Measurements from ENCODE around the gene SDC1.
A peak's percentile ranks its signal among the peaks of the same experiment; 100 is the strongest.
"Not testable (repeated sequence)": the region's sequence is repeated elsewhere in the genome, so short reads cannot be mapped to it uniquely, and the experiment has no call there.

SDC1 gene, protein sequence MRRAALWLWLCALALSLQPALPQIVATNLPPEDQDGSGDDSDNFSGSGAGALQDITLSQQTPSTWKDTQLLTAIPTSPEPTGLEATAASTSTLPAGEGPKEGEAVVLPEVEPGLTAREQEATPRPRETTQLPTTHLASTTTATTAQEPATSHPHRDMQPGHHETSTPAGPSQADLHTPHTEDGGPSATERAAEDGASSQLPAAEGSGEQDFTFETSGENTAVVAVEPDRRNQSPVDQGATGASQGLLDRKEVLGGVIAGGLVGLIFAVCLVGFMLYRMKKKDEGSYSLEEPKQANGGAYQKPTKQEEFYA

DNA sequence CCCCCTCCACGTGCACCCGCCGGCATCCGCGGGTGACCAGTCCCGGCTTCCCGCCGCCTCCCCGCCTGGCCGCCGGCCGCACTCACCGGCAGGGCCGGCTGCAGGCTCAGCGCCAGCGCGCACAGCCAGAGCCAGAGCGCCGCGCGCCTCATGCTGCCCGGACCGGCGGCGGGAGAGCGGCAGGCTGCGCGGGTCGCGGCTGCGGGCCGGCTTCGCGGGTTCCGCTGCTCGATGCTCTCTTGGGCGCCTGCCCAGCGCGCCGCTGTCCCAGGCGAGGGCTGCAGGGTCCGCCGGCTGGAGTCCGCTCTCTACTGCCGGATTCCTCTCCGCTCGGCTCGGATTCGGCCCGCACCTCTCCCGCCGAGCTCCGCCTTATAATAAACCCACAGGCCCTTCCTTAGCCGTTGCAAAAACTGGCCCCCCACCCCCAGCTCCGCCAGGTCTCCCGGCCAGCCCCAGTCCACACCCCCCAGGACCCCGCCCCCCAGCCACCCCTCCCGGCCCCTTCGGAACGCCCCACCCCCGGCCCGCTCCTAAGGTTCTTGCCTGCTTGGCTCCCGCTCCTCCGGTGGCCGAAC, at the start of gene SDC1:
Gene SDC1 (minus strand): TSS at position 415 of the 578 bp plus-strand sequence. CDS start 263 bp downstream, at position 152.
- peak within 1 kb of the TSS; percentile 79 to 98 (median 91) for H3K27ac ChIP-seq
- peak within 1 kb of the TSS; percentile 56 to 77 (median 64) for H3K4me3 ChIP-seq

DNA sequence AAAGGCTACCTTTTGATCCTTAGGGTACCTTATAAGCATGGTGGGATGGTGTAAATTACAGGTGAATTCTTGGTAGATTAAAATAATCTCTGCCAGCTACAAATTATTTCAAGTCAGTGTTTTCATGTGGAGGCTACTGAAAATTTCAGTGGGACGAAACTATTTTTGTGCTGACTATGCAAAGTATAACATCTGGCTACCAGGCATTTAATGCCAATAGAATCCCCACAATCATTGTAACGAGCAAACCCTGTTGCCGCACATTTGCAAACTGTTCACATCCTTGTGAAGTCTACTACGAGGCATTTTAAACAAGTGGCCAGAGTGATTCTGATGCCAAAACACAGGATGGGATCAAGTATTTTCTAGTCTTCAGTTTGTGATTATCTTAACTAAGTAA, 48.1 kb upstream of the SDC1 start:
- Histone ChIP-seq H3K4me3 (no peak overlapping the region), H3K27ac (no peak overlapping the region)

DNA sequence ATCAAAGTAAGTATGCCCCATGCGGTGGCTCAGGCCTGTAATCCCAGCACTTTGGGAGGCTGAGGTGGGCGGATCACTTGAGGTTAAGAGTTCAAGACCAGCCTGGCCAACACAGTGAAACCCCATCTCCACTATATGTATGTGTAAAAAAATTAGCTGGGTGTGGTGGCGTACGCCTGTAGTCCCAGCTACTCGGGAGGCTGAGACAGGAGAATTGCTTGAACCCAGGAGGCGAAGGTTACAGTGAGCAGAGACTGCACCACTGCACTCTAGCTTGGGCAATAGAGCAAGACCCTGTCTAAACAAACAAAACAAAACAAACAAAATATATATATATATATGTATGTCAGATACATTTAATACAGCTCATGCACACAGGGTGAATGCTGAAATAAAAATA, 43.4 kb upstream of the SDC1 start:
- H3K4me3 ChIP-seq, H3K27ac ChIP-seq: not testable (repeated sequence)

DNA sequence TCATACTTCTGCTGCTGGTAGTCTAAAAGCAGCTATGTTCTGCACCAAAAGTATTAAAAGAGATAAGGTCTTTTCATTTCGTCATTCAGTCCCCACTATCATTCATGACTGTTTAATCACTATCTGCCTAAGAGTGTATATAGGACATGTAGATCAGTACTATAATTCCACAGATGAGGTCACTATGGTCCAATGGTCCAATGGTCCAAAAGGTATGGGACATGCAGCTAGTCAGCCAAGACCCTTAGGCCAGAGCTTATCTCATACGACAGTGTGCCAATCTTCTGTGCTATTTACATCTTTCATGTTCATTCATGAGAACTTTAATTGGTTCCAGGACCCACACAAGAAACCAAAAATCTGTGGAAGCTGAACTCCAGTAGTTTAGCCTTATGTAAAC, 42.6 kb upstream of the SDC1 start:
- Histone ChIP-seq H3K27ac (no peak overlapping the region), H3K4me3 (no peak overlapping the region)

DNA sequence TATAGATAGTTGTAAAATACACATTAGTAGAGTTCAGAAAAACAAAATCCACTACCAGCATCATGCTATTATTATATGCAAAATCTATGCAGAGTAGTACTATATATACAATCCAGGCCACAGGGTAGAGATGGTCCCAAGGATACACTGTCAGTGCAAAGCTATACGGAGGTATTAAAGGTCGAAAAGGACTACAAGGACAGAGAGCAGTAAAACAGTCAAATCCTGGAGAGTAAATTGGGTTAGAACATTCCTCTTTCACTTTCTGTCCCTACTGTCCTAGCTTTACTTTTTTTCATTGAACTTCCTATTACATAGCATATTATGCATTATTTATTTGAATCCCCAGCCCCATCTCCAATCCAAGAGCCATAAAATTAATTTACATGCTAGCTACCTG, 39.7 kb upstream of the SDC1 start:
- no peak overlapping the region for H3K4me3 ChIP-seq
- no peak overlapping the region for H3K27ac ChIP-seq

DNA sequence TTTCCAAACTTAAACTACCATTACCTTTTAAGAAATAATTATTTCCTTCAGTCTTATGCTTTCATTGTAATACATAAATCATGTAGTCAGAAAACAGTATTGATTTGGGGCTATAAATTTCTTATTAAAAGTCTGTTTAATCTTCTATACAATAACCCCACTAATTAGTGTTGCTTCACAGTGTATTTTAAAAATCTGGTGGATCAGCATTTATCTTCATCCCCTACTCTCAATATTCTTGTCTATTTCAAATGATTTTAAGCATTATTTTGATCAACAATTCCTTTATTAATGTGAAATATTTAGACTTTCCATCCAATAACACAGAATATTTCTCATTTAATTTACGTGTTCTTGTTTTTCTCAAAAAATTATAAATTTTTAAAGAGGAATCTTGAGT, 32.5 kb upstream of the SDC1 start:
- no peak overlapping the region for H3K27ac ChIP-seq
- H3K4me3 ChIP-seq = no peak overlapping the region

DNA sequence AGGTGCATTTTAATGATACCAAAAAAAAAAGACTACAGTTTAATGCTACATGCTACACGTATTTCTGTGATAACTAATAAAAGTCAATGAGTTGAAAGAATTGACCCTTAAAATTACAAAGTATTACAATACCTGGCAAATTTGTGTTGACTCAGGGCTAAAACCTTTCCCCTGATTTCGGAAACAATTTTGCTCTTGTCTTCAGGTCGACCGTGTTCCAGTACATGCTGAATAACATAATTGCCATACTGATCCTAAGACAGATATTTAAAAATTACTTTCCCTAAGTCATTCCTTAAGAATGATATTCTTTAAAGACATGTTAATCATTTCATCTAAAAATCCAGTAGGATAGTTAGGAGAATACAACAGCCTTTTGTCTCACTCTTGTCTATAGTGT, 29.8 kb upstream of the SDC1 start:
- no peak overlapping the region for H3K4me3 ChIP-seq

DNA sequence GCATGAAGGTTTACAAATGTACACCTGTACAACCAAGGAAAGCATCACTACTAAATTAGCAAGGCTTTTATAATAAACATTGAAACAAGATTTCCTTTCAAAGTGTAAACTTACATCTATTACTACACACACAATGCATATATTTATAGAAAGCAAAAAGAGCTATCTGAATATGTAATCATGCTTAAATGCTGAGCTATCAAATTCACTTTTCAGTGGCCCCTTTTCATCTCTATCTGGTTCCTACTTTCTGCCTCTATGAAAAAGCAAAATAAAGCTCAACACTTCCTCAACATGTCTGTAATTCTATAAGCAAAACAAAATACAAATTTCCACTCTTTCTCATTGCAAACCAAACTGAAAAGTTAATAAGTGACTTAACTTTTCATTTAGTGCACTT, 25.5 kb upstream of the SDC1 start:
- Histone ChIP-seq H3K27ac (no peak overlapping the region), H3K4me3 (no peak overlapping the region)

More for the DNA sequence above, 29.8 kb upstream of the SDC1 start:
- H3K27ac ChIP-seq = no peak overlapping the region

DNA sequence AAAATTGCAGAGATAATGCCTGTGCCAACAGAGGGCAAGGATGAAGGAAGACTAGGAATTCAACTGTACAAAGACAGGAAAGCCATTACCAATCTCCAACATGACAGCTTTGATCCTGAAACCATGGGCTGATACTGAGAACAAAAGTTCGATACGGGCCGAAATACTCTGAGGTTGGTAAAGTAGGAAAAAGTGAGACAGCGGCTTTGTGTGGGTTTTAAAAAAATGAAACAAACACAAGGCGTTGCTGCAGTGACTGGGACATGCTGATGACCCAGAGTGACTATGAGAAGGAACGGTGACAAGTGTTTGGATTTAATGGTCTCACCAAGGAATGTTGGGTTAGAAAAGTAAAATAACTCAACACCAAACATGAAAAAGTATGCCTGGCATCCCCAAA, 24.2 kb upstream of the SDC1 start:
- H3K4me3 ChIP-seq = no peak overlapping the region
- H3K27ac ChIP-seq = no peak overlapping the region

DNA sequence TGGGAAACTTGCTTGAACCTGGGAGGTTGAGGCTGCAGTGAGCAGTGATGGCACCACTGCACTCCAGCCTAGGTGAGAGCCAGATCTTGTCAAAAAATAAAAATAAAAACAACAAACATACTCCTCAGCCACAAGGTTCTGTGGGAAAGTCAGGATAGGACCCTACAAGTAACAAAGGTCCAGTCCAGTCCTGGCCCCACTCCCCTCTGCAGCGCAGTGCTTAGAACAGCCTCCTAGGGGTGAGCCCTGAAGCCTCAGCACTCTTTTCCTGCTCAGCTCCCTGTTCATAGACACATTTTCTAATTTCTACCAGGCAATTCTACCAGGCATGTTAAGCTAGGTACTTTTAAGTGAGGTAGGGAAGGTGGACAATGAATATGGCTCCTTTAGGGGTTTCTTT, 22.2 kb upstream of the SDC1 start:
- H3K27ac ChIP-seq = no peak overlapping the region
- H3K4me3 ChIP-seq = no peak overlapping the region

DNA sequence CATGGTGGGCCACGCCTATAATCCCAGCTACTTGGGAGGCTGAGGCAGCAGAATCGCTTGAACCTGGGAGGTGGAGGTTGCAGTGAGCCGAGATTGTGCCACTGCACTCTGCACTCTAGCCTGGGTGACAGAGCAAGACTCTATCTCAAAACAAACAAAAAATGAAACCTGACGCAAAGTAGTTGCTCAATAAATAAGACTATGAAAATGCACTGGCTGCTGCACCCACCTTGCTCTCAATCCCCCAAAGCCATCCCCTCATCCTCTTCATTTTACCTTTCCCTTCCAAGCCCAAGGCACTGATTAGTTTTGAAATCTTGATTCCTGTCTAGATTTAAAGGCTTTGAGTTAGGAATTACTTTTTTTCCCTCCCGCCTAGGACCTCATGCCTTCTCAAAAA, 18.7 kb upstream of the SDC1 start:
- not testable (repeated sequence) for H3K4me3 ChIP-seq, H3K27ac ChIP-seq

DNA sequence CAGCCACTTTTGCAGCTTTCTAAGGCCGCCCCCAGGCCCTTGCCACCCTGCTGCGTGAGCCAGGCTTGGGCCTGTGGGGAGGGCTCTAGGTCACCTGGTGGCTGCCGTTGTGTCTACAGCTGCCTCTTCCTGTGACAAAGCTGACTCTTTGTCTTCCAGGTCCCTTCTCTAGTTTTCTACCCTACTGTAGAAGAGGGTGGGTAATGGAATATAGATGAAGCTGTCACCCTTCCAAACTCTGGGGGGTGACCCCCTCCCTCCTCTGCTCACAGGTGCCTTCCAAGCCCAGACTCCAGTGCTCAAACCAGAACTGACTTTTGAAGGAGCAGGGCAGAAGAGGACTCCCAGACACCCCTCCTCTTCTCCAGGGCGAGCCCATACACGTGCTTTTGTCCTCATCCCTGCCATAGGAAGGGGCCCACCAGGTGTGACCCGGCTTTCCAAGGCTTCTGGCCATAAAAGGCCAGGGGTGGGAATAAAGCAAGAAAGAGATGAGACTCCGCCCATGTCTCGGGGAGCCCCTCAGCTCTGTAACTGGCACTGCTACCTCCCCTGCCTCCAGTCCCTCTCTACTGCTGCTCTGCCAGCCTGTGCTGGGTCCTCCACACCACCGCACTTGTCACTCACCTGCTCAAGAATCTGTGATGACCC, 17.9 kb upstream of the SDC1 start:
- Histone ChIP-seq H3K27ac (no peak overlapping the region), H3K4me3 (no peak overlapping the region)

DNA sequence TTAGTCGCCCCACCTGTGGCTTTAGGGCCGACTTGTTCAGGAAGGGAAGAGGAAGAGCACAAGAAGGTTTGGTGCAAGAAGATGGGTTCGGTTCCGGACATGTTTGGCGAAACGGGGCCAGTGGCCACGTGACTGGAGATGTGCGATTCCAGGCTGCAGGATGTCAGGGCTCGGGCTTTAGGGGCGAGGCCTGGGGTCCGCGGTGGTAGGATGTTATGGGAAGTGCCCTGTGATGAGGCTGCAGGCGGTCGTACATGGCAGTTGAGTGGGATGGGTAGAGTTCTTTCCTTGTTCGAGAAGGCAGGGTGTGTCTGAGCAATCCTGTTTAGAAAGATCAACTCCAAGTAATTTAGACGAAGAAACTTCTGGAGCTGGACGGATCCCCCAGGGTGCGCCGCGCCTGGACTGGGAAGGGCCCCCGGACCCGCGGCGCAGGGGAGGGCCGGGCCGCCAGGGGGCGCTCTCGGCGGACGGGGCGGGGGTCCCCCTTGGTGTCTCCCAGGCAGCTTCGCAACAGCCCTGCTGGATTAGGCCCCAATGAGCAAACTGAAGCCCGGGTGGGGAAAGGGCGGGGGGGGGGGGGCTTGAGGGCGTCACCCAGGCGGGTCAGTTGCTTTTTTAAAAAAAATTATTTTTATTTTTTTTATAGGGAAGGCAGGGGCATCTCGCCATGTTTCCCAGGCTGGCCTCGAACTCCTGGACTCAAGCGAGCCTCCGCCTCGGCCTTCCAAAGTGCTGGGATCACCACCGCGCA, 17.2 kb upstream of the SDC1 start:
- Histone ChIP-seq H3K27ac (no peak overlapping the region), H3K4me3 (no peak overlapping the region)

DNA sequence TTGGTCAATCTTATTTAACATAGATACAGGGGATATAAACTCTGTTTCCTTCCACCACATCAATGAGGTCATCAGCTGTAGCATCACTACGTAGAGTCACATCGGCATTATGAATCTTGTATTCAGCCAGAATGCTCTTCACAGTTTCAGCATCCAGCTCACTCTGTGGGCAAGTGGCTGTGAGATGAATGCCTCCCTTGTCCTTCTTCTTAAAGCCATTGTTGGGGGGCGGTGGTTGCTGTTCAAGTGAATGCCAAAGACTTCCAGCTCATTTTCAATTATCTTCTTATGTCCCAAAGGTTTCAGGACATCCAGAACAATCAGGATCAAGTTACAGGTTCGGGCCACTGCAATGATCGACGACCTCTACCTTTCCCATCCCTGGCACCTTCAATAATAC, 15.4 kb upstream of the SDC1 start:
- H3K27ac ChIP-seq, H3K4me3 ChIP-seq: not testable (repeated sequence)

DNA sequence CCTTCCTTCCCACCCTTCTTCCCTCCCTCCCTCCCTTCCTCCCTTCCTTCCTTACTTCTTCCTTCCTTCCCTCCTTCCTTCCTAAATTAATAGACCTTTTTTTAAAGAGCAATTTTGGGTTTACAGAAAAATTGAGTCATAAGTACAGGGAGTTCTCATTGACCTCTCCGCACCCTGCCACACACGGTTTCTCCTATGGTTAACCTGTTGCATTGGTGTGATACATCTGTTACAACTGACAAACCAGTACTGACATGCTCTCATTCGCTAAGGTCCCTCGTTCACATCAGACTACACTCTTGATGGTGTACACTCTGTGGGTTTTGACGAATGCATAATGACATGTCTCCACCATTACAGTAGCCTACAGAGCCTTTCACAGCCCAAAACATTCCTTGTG, 11.6 kb upstream of the SDC1 start:
- Histone ChIP-seq H3K27ac (peak overlapping the region in 5 of 21 experiments; percentile 10 to 66 (median 57)), H3K4me3 (no peak overlapping the region)

DNA sequence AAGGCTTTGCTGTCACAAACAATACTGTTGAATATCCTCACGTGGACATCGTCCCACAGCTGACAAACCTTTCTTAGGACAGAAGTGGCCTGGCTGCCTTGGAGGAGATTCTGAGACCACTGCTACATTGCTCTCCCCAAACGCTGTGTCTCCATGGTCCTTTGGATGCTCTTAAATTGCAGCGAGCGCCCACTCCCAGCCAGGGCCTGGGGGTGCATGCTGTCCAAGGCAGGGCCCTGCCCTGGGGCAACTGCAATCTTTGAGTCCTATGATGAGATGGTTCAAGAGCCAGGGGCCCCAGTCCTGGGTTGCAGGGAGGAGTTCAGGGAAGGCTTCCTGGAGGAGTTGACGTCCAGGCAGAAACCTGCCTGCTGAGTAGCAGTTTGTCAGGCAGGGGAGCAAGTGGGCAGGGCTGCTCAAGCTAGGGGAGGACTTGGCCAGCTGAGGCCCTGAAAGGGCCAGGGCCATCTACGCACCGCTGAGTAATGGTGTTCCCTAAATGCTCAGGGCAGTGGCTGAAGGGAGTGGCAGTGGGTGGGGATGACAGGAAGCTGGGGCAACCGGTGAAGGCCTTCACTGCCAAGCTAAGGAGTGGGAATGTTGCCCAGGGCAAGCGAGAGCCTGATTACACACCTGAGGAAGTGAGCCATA, 10.8 kb upstream of the SDC1 start:
- Histone ChIP-seq H3K27ac (peak overlapping the region in 5 of 21 experiments; percentile 10 to 66 (median 57)), H3K4me3 (no peak overlapping the region)

DNA sequence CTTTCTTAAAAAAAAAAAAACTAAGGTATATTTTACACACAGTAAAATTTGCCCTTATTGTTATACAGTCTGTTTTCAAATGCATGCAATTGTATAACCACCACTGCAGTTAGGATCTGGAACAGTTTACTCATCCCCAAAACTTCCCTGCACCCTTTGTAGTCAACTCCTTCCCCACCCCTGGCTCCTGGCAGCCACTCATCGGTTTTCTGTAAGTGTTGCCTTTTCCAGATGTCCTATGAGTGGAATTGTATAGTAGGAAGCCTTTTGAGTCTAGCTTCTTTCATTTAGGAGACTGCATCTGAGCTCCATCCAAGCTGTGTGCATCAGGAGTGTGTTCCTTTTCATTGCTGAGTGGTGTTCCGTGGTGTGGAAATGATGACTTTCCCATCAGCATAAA, 9.7 kb upstream of the SDC1 start:
- not testable (repeated sequence) for H3K4me3 ChIP-seq, H3K27ac ChIP-seq

DNA sequence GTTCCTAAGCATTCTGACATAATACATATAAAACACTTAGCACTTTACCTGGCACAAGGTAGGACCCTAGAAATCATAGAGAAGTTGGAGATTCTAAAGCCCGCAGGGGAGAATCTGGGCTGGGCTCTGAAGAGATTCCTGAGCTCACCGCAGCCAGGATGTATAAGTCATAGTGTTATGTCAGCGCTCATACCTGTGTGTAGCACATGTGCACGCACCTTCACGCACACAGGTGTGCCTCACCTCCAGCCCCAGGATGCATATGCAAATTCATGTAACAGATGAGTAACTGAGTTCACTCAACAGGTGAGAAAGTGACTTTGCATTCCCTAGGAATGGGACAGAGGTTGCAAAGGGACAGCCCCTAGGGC, 7.9 kb upstream of the SDC1 start:
- H3K27ac ChIP-seq = peak overlapping the region in 19 of 21 experiments; percentile 25 to 84 (median 65)

DNA sequence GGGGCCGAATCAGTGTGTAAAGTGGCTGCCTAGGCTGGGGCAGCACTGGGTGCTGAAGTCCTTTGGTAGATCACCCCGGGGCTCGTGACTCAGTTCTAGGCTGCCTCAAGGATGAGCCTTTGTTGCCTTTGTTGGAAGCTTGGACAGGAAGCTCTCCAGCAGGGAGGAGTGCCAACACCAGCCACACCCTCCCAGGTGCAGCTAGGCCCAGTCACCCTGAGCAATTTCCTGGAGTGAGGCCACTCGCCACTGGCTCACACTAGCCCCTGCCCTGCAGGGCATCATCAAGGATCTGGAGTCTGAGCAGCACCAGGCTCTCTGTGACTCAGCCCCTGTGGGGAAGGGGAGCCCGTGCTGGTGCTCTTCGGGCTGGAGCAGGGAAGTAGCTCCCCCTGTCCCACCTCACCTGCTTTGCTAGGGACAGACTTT, 6.7 kb upstream of the SDC1 start:
- H3K4me3 ChIP-seq = no peak overlapping the region
- H3K27ac ChIP-seq = peak overlapping the region in 14 of 21 experiments; percentile 3 to 84 (median 66)

More for the DNA sequence above, 7.9 kb upstream of the SDC1 start:
- no peak overlapping the region for H3K4me3 ChIP-seq

DNA sequence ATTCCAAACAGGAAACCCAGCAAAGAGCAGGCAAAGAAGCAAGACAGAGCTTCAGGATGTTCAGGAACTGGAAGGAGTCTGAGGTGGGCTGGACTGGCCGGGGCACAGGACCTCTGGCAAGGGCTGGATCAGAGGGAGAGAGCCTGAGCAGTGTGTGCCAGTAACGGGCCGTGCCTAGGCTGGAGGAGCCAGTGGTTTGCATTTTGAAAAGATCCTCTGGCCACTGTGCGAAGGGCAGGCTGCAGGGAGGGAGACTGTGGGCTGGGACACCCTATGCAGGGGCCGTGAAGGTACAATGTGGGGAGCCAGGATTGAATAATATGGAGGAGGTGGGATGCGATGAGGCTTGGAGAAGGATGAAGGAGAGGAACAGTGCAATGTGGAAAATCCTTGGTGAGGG, 6.2 kb upstream of the SDC1 start:
- no peak overlapping the region for H3K4me3 ChIP-seq
- peak overlapping the region in 13 of 21 experiments; percentile 11 to 84 (median 37) for H3K27ac ChIP-seq

Measured in skin epidermis (tissue), 12 donors.